AG10803 (cell line): ENCODE results near the gene S100G.

Experiments
- DNase-seq: peaks from one replicate; pipeline ENCODE4 v3.0.0; 2010; ENCODE audit warnings: low read depth
- H3K4me3 ChIP-seq: 2 replicates; pipeline ENCODE4 v1.5.1; 2011; ENCODE audit warnings: mild to moderate bottlenecking, low read length, control low read depth
- CTCF ChIP-seq: conservative IDR thresholded peaks from 2 replicates; pipeline ENCODE4 v1.5.1; 2011; ENCODE audit warnings: mild to moderate bottlenecking, low read length, control low read depth, inconsistent platforms

S100G gene

GRCh38 chrX:16702700-16703599 lies 53.0 kb downstream of the S100G start:
- no peak overlapping the region for H3K4me3 ChIP-seq
- no peak for TF ChIP-seq CTCF
- no peak for DNase-seq
